Measurements from ENCODE around the gene UGGT2.
"Not testable (repeated sequence)": the region's sequence is repeated elsewhere in the genome, so short reads cannot be mapped to it uniquely, and the experiment has no call there.

The UGGT2 gene

DNA sequence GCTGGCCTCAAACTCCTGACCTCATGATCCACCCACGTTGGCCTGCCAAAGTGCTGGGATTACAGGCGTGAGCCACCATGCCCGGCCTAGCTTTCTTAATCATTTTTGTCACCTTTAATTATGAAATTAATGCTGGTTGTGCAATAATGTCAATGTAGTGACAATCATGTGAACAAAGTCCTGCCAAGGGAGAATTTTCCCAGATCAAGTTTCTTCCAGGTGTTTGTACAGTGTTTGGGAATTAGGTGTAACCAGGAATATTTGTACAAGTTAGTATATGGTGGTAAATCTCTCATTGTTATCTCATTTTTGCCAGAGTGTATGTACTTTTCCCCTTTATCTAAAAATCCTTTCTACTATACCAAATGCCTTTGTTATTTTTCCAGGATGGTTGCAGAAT, 171.1 kb downstream of the UGGT2 start:
- DNase-seq: no peak

DNA sequence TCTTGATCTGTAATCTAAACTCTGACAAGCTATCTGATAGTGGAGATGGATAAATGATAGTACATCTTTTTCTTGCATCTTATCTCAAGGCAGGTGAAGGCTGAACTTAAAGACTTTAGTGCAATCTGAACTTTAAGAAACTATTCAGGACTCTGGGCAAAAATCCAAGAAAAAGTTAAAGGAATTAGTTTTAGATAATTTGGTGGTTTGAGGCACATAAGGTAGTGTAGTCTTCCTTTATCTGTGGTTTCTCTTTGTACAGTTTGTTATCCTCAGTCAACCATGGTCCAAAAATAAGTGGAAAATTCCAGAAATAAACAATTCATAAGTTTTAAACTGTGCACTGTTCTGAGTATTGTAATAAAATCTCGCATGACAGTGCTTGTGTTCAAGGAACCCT, 172.9 kb downstream of the UGGT2 start:
- DNase-seq: no peak

DNA sequence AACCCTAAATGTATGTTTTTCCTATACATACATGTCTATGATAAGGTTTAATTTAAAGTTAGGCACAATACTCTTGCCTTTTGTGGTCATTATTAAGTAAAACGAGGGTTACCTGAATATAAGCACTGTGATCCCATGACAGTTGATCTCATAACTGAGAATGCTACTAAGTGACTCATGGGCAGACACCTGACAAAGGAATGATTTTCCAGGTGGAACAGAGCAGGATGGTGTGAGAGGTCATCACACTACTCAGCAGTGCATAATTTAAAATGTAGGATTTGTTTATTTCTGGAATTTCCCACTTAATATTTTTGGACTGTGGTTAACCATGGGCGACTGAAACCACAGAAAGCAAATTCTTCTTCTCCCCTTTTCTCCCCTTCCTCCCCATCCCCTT, 178.9 kb downstream of the UGGT2 start:
- no peak for DNase-seq

DNA sequence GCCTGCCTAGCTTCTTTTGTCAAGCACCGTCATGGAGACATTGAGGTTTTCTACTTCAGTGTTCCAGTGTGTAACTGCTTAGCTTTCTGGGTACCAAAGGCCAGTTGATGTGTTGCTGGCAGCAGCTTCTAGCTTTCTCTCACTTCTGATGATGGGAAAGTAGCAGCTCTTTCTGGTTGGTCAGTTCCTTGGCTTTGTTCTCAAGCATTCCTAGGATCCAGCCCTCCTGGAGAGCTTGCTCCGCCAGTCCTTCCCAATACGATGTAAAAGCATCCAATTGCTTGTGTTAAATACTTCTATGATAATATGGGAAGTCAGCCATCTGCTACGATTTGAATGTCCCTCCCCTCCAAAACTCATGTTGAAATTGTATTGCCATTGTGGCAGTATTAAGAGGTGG, 182.8 kb downstream of the UGGT2 start:
- no peak for DNase-seq

DNA sequence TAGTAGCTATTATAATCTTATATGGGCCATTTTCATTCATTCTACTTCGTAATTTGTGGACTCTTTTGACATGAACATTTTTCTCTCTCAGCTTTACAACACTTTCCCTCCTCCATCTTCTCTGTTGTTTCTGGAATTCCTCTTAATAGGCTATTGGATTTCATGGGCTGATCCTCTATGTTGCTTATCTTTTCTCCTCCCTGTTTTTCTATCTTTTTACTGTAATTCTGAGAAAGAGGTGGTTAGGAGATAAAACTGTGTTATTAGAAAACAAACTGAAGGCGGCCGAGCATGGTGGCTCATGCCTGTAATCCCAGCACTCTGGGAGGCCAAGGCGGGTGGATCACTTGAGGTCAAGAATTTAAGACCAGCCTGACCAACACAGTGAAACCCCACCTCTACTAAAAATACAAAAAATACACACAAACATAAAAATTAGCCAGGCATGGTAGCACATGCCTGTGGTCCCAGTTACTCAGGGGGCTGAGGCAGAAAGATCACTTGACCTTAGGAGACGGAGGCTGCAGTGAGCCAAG, 188.1 kb downstream of the UGGT2 start:
- DNase-seq: no peak

DNA sequence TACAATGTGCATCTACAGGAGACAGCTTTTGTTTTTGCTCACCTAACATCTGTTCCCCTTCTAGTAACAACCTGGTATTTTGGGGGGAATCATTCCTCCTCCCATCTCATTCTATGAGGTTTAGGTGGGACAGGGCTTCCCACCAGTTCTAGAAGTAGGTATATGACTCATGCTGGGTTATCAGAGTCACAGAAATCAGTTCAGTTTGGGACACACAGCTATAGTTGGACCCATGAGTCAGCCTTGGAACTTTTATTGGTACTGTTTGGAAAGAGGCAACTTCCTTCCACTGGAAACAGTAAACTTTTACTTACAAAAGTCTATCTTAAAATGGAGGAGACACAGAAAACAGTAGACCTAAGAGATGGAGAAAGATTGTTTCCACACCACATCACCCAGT, 190.8 kb downstream of the UGGT2 start:
- no peak for DNase-seq

DNA sequence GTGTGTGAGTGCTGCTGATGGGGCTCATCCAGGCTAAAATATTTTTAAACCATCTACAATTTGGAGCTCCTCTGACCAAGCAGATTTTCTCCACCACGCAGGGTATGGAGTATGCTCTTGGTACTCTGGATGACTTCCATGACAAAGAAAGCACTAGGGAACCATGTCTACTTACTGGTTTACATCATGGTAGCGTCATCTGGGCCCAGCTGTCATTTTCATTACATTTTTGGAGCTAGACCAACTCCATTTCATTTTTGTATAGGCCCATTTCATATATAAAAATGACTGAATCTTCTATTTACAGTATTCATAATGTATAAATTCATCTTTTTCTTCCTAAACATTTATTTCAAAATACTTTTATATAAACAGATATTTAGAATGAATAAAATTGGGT, 191.9 kb downstream of the UGGT2 start:
- no peak for DNase-seq

DNA sequence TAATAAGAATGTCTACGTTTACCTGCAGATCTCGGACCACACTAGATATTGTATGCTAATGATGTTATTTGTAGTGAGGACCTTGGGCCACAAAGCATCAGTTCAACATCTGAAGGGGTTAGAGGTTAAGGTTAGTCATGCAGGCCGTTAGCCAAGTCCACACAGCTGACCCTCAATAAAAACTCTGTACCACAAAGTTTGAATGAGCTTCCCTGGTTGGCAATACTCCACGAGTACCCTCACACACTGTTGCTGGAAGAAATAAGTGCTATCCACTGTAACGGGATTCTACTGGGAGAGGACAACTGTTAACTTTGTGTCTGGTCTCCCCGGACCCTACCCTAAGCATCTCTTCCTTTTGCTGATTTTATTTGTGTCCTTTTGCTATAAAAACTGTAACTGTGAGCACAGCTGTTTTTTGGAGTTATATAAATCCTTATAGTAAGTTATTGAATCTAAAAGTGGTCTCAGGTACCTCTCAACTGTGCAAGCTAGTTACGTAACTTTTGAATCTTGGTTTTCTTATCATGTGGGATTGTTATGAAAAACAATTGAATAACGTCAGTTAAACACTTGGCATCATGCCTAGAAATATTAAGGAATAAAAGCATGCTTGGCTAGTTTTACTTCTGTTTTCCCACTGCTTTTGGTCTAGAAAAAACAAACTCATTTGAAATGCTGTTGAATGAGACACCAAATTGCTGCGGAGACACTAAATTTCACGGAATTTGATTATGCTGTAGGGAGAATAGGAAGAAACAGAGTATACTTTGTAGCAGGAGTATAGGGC, 194.7 kb downstream of the UGGT2 start:
- DNase-seq: no peak

DNA sequence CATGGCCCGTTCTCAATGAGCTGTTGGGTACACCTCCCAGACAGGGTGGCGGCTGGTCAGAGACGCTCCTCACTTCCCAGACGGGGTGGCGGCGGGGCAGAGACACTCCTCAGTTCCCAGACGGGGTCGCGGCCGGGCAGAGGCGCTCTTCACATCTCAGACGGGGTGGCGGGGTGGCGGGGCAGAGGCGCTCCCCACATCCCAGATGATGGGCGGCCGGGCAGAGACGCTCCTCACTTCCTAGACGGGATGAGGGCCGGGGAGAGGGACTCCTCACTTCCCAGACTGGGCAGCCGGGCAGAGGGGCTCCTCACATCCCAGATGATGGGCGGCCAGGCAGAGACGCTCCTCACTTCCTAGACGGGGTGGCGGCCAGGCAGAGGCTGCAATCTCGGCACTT, 207.5 kb downstream of the UGGT2 start:
- DNase-seq: not testable (repeated sequence)

DNA sequence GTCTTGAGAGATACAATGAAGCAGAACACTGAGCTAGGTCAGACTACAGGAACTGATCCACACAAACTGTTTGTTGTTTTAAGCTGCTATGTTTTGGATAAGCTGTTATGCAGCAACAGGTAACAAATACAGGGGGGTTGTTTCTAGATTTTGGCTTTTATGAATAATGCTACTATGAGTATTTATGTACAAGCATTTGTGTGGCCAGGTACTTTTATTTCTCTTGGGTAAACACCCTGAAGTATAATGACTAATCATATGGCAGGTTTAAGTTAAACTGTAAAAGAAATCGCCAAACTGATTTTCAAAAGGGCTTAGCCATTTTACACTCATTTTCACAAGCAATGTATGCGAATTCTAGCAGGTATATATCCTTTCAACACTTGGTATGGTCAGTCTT, 210.3 kb downstream of the UGGT2 start:
- DNase-seq: no peak

DNA sequence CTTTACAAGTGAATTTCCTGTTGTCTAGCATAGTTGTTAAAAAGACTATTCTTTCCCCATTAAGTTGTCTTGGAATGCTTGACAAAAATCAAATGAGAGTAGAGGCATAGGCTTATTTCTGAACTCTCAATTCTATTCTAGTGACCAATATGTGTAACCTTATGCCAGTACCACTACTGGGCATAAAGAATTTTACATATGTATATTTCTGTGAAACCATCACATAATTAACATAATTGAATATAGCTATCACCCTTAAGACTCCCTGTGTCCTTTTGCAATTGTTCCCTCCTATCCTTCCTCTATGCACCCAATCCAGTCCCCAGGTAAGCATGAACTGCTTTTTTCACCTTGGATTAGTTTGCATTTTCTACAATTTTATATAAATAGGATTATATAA, 211.3 kb downstream of the UGGT2 start:
- DNase-seq: no peak

DNA sequence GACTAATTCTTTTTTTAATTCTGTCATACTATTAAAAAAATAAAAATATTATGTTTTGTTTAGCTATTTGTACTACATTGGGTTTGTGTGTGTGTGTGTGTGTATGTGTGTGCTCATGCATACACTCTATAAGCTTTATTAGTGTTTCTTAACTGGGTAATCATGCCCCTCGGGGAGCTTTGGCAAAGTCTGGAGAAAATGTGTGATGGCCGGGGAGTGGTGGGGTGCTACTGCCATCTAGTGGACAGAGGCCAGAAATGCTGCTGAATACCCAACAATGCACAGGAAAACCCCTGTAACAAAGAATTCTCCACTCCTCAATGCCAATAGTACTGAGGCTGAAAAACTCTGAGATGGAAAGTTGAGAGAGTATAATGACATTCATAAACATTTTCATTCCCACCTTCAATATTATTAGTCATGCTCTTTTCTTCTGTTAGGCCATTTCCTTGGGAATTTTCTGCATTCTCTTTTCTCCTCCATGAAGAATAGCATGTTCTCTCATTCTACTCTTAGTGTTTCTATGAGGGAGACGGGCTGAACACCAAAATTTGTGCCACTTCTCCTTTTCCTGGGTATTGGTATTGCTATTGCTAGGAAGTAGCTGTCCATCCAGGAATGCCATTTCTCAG, 219.0 kb downstream of the UGGT2 start:
- DNase-seq: peak; percentile 45

DNA sequence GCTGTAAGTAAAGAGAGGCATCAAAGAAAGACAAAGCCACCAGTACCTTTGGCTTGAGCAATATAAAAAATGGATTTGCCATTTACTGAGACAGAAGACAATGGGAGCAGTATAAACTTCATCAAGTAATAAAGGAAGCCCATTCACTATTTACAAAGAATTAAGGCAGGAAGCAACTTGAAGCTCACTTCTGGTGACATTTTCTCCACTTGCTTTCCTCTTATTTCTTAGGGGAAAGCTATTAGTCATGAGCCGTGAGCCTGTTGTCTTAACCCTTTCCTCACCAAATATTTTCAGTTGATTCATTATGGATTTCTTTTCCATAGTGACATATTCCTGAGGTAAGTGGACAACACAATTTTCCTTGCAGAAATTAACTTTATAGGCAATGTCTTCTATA, 219.5 kb downstream of the UGGT2 start:
- no peak for DNase-seq

DNA sequence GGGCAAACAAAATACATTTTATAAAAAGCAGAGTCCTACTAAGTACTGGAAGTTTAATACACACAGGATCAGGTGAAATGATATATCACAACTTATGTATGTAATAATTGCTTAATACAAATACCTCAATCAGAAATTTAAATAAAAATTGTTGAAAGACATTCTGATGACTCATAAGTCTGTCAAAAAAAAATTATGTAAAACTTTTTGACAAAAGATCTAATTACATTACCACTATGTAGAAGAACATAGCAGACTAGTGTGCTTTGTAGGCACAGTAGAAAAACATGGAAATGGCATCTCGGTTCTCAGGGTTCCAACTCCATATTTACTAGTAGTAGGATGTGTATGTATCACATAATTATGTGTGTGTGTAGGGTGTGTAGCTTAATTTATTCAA, 220.1 kb downstream of the UGGT2 start:
- no peak for DNase-seq

DNA sequence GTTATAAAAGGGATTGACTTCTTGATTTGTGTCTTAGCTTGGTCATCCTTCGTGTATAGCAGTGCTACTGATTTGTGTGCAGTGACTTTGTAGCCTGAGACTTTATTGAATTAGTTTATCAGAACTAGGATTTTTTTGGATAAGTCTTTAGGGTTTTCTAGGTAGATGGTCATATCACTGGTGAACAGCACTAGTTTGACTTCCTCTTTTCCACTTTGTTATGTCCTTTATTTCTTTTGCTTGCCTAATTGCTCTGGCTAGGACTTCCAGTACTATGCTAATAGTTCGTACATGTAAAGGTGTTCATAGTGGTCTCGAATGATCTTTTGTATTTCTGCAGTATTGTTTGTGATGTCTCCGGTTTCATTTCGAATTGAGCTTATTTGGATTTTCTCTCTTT, 230.9 kb downstream of the UGGT2 start:
- no peak for DNase-seq

DNA sequence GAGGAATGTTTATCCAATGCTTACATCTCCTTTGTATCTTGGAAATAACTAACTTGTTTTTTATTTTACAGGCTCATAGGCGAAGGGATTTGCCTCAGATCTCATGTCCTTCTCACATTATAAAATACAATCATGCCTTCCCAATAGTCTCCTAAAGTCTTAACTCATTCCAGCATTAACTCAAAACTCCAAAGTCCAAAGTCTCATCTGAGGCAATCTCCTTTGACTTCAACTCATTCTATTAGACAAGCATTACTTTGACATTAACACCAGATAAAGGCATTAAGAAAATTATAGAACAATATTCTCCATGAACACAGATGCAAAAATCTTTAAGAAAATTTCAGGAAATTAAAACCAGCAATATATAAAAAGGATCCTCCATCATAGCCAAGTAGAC, 238.7 kb downstream of the UGGT2 start:
- DNase-seq: no peak

DNA sequence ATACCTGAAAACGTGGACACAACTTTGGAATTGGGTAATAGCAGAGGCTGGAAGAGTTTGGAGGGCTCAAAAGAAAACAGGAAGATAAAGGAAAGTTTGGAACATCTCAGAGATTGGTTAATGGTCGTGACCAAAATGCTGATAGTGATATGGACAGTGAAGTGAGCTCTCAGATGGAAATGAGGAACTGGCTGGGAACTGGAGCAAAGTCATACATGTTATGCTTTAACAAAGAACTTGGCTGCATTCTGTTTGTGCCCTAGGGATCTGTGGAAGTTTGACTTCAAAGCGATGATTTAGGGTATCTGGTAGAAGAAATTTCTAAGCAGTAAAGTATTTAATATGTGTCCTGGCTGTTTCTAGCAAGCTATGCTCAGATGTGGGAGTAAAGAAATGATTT, 240.1 kb downstream of the UGGT2 start:
- DNase-seq: no peak

DNA sequence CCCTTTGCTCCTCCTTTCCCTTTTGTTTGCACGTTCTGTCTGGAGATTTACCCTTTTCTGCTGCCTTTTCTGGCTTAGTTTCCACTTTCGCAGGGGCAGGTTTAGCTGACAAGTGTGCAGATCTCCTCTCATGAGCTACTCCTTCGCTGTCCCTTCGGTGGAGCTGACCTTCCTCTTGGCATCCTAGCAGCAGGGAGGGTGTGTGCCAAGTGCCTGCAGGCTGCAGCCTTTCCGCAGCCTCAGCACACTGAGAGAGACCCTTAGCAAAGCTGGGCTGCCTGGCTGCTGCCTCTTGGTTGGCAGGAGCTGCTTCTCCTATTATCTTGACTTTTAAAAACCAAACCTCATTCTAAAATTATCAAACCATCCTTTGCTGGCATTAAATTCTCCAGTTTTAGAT, 243.8 kb downstream of the UGGT2 start:
- DNase-seq: no peak

DNA sequence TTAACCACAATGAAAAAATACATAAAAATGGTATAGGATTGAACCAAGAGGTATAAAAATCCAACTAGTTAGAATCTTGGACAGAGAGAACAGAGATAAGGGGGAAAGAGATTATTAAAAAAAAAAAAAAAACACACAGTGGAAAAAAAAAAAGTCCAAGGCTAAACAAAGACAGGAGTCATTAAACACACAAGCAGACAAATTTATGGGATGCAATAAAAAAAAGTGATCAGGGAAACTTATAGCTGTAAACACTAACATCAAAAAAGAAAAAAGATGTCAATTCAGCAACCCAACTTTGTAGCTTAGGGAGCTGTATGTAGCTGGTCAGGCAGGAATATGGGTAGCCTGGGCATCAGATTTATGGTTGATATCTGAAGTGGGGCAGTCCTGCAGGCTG, 247.3 kb downstream of the UGGT2 start:
- DNase-seq: no peak

DNA sequence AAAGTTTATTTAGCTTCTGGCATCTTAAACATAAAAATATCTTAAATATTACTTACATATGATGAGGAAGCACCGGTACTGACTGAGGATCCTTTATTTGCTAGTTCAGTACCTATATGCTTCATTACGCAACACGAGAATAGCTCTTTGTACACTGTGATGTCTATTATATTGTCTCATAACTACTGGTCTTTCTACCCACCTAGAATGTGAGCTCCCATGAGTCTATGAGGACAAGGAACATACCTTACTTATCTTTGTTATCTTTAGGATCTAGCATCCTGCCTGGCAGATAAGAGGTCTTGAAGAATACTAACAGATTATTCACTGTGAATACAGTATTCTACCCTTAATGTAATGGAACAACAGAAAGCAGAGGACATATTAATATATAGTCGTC, 251.4 kb downstream of the UGGT2 start:
- DNase-seq: no peak

DNA sequence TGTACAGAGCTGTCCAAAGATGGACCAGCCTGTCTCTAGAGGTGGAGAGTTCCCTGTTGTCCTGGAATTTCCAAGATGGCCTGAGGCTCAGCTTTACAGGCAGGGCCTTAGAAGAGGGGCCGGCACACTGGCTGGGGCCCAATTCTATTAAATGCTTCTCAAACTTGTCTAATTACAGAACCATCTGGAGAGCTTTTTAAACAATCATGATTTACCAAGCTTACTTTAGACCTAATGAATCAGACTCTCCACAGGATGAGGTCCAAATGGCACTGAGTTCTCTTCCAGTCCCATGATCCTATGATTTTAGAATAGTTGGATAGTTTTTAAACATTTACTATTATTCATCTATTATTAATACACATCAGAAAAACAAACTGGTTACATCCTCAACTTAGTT, 252.8 kb downstream of the UGGT2 start:
- DNase-seq: no peak

DNA sequence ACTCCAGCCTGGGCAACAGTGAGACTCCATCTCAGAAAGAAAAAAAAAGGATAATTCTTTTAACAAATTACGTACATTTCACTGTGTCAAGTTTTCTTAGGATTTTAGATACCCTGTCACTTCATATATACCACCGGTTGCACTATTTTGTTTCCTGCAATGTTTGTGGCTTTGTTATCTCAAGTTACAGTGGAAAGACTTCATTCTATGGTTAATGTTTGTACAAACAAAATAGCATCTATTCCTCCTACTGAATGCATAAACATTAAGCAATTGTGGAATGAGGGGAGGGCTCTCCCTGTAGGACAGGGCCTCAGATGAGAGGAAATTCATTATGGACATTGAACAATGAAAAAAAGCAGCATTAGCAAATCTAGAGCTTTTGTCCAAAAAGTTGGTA, 256.2 kb downstream of the UGGT2 start:
- peak; percentile 39 for DNase-seq

DNA sequence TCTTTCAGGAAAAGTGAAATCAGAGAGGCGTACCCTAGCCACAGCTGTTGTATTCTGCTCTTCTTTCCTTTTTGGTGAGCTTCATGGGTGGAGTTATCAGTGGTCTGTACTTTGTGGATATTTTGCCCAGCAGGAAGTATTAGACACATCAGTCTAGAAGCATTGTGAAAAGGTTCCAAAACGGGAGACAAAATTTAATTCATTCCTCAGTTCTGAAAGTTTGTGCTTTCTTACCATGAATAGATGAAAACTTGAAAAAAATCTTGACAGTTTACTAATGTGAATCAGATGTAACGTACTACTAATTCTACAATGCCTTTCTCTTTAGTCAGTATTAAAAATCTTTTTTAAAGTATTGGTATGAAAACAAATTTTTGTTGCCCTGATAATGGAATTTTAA, 259.4 kb downstream of the UGGT2 start:
- no peak for DNase-seq

DNA sequence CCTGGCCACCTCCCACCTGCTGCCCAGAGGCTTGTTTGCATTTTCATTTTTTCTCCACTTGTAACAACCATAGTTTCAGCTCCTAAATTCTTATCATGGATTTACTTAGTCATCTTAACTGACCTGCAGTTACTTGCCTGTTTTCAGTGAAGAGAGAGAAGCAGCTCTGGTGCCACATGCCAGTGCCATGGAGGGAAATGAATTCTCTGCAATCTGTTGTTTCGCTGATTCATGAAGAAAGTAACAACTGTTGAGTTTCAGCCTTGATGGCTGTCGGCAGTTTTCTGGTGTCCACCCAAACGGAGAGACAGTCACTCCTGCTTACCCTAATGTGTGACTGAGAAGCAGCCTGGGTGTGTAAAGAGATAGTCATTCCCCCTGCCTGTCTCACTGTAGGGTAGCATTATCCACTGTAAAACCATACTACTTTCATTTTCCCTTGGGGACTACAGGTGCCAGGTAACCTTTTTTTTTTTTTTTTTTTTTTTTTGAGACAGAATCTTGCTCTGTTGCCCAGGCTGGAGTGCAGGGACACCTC, 260.1 kb downstream of the UGGT2 start:
- no peak for DNase-seq
